Activated CD8-positive, alpha-beta memory T cell treated with anti-CD3 and anti-CD28 coated beads, Interleukin-2, amount 10 ng/mL, durations not matched to agents 7 days and 5 days (primary cell): Measurements from ENCODE around the gene TLCD1. TPM values are rescaled to one million over a fixed set of nuclear protein-coding genes. Genes with fewer than 3 reads are reported as not detected.

ENCODE experiments used
- ATAC-seq: fragments of 150-1000 bp; cut with Tn5 transposase; one replicate; pipeline ENCODE4 v1.10.0; 2021; ENCODE audit warnings: moderate library complexity
- CTCF ChIA-PET: fragments of 350-600 bp; sonication (Branson Sonifier 250); formaldehyde crosslinking; loops from one replicate; lab custom pipeline; 2021; ENCODE audit warnings: antibody characterized with exemption; lab: Charles Lee
- DNase-seq: peaks from one replicate; pipeline ENCODE4 v3.0.0-alpha.2; 2020
- H3K27ac Mint-ChIP-seq: one replicate; pipeline ENCODE4 v1.8.0; 2021; ENCODE audit warnings: mild to moderate bottlenecking, mixed read lengths
- H3K27me3 Mint-ChIP-seq: one replicate; pipeline ENCODE4 v1.8.0; 2021; ENCODE audit warnings: mixed read lengths
- H3K36me3 Mint-ChIP-seq: one replicate; pipeline ENCODE4 v1.8.0; 2021; ENCODE audit warnings: mild to moderate bottlenecking, mixed read lengths
- H3K4me1 Mint-ChIP-seq: one replicate; pipeline ENCODE4 v1.8.0; 2021; ENCODE audit warnings: mixed read lengths
- H3K4me3 Mint-ChIP-seq: one replicate; pipeline ENCODE4 v1.8.0; 2021; ENCODE audit warnings: mild to moderate bottlenecking, moderate library complexity, mixed read lengths
- H3K9me3 Mint-ChIP-seq: one replicate; pipeline ENCODE4 v1.8.0; 2022; ENCODE audit warnings: low read depth, mixed read lengths
- total RNA-seq, 2 experiments: library from RNA; stranded (reverse); gene quantifications; one replicate each; pipeline ENCODE4 v1.2.3, GENCODE V29; 2021

Gene TLCD1
- total RNA-seq = 1 to 10 TPM; 3.2 to 5.6 TPM

- CTCF ChIA-PET = interaction anchor here (0.7 to 12.9 kb wide), 52 partner anchors 9 to 419 kb away, joined by 3 to 591 read pairs (median 6); partner anchors contain the start of genes BLTP2, DHRS13, FAM222B and FLOT2
Observed at GRCh38 chr17:28726226-28726626, at the start of gene TLCD1. TLCD1 (minus strand) TSS chr17:28726233; CDS start chr17:28726097, 136 bp downstream.

DNA sequence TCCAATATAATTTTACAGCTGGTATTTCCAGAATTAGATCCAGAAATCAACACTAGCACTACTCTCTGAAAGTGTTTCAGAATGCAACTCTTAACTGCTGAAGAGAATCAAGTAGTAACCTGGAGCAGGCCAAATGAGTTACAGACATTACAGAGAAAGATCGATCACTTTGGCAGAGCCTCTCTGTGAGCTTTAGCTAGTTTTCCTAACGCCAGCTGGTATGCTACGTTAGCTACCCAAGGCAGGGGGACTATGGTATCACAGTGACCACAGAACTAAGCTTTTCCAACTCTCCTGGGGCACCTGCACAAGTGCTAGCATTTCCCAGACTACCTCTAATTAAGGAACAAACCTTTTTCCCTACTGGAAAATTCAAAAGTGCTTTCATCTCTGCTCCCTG, 48.2 kb upstream of the TLCD1 start:
- no peaks in the 10 kb centered on the region for H3K27me3 Mint-ChIP-seq
- H3K36me3 Mint-ChIP-seq = peaks cover 11% of the 10 kb centered on the region
- no peaks in the 10 kb centered on the region for H3K9me3 Mint-ChIP-seq
- DNase-seq (no peak), ATAC-seq (no peak)
- peak overlapping the region; percentile 14 for H3K27ac Mint-ChIP-seq
- H3K4me3 Mint-ChIP-seq = no peak overlapping the region
- CTCF ChIA-PET = interaction anchor here (1.0 to 4.9 kb wide), 6 partner anchors 10 to 191 kb away, joined by 3 to 44 read pairs (median 4); no protein-coding TSS in a partner anchor
- H3K4me1 Mint-ChIP-seq = peaks cover 24% of the 10 kb centered on the region

More at GRCh38 chr17:28726226-28726626, at the start of gene TLCD1:
- Mint-ChIP-seq H3K36me3 (peaks cover 35% of the 10 kb centered on the region), H3K27ac (peak within 1 kb of the TSS; percentile 94), H3K27me3 (no peaks in the 10 kb centered on the region), H3K9me3 (no peaks in the 10 kb centered on the region), H3K4me1 (peaks cover 53% of the 10 kb centered on the region), H3K4me3 (peak within 1 kb of the TSS; percentile 91)
- ATAC-seq (peak; percentile 65), DNase-seq (peak; percentile 87)

DNA sequence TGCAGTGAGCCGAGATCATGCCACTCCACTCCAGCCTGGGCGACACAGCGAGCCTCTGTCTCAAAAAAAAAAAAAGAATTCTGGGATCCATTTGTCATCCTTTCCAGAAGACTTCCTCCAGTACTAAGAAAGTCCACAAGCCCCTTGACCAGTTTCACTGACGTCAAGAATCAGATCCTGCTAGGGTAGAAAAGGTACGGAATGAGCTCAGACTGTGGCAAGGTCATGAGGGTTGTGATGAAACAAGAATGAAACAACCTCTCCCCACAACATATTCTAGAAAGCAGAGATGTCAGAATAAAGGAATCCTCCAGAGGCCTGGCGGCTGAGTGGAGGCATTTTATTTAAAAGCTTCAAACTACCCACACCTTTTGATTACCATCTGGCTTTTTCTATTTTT, 47.7 kb upstream of the TLCD1 start:
- H3K9me3 Mint-ChIP-seq = no peaks in the 10 kb centered on the region
- ATAC-seq (no peak), DNase-seq (no peak)
- H3K4me1 Mint-ChIP-seq = peaks cover 20% of the 10 kb centered on the region
- no peak overlapping the region for H3K27ac Mint-ChIP-seq
- H3K27me3 Mint-ChIP-seq = no peaks in the 10 kb centered on the region
- CTCF ChIA-PET = interaction anchor here (0.7 to 4.9 kb wide), 8 partner anchors 10 to 356 kb away, joined by 3 to 44 read pairs (median 5); no protein-coding TSS in a partner anchor
- peaks cover 7% of the 10 kb centered on the region for H3K36me3 Mint-ChIP-seq
- no peak overlapping the region for H3K4me3 Mint-ChIP-seq

- peaks cover 10% of the 10 kb centered on the region for H3K36me3 Mint-ChIP-seq
- peaks cover 42% of the 10 kb centered on the region for H3K4me1 Mint-ChIP-seq
- H3K4me3 Mint-ChIP-seq = no peak overlapping the region
- H3K27me3 Mint-ChIP-seq = no peaks in the 10 kb centered on the region
- H3K9me3 Mint-ChIP-seq = no peaks in the 10 kb centered on the region
- CTCF ChIA-PET = interaction anchor here (0.9 to 7.2 kb wide), 22 partner anchors 9 to 352 kb away, joined by 3 to 98 read pairs (median 10); partner anchors contain the start of genes DHRS13, FAM222B, FLOT2 and NEK8
- no peak for DNase-seq
- no peak overlapping the region for H3K27ac Mint-ChIP-seq
- ATAC-seq = no peak
Observed at GRCh38 chr17:28765038-28765437, 39.0 kb upstream of the TLCD1 start.

DNA sequence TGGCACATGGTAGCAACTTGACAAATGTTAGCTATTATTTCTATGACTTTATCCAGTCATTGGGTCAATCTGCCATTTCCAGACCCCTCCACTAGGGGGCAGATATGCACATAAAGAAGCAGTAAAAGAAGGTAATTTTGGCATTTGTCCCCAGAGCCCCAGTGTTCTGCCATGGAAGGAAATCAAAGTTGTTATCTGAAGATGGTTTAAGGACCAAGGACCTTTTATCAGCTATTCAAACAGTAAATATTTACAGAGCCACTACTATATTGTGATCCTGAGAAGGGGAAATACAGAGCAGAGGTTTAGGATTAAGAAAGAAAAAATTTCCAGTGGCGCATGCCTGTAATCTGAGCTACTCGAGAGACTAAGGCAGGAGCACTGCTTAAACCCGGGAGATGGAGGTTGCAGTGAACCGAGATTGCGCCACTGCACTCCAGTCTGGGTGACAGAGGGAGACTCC, 37.8 kb upstream of the TLCD1 start:
- Mint-ChIP-seq H3K27me3 (no peaks in the 10 kb centered on the region), H3K4me1 (peaks cover 42% of the 10 kb centered on the region), H3K4me3 (no peak overlapping the region), H3K27ac (peak overlapping the region; percentile 50), H3K36me3 (peaks cover 13% of the 10 kb centered on the region), H3K9me3 (no peaks in the 10 kb centered on the region)
- CTCF ChIA-PET = interaction anchor here (0.6 to 7.2 kb wide), 66 partner anchors 11 to 538 kb away, joined by 3 to 98 read pairs (median 6); partner anchors contain the start of genes BLTP2, DHRS13, FAM222B and FLOT2
- ATAC-seq (peak; percentile 70), DNase-seq (peak; percentile 86)

GRCh38 chr17:28763137-28763799, 37.2 kb upstream of the TLCD1 start:
- no peaks in the 10 kb centered on the region for H3K9me3 Mint-ChIP-seq
- CTCF ChIA-PET = interaction anchor here (0.6 to 7.2 kb wide), 64 partner anchors 11 to 539 kb away, joined by 3 to 98 read pairs (median 6); partner anchors contain the start of genes BLTP2, DHRS13, FAM222B and FLOT2
- peaks cover 42% of the 10 kb centered on the region for H3K4me1 Mint-ChIP-seq
- H3K27me3 Mint-ChIP-seq = no peaks in the 10 kb centered on the region
- DNase-seq (peak; percentile 54), ATAC-seq (peak; percentile 68)
- peak overlapping the region; percentile 50 for H3K27ac Mint-ChIP-seq
- H3K36me3 Mint-ChIP-seq = peaks cover 19% of the 10 kb centered on the region
- no peak overlapping the region for H3K4me3 Mint-ChIP-seq

DNA sequence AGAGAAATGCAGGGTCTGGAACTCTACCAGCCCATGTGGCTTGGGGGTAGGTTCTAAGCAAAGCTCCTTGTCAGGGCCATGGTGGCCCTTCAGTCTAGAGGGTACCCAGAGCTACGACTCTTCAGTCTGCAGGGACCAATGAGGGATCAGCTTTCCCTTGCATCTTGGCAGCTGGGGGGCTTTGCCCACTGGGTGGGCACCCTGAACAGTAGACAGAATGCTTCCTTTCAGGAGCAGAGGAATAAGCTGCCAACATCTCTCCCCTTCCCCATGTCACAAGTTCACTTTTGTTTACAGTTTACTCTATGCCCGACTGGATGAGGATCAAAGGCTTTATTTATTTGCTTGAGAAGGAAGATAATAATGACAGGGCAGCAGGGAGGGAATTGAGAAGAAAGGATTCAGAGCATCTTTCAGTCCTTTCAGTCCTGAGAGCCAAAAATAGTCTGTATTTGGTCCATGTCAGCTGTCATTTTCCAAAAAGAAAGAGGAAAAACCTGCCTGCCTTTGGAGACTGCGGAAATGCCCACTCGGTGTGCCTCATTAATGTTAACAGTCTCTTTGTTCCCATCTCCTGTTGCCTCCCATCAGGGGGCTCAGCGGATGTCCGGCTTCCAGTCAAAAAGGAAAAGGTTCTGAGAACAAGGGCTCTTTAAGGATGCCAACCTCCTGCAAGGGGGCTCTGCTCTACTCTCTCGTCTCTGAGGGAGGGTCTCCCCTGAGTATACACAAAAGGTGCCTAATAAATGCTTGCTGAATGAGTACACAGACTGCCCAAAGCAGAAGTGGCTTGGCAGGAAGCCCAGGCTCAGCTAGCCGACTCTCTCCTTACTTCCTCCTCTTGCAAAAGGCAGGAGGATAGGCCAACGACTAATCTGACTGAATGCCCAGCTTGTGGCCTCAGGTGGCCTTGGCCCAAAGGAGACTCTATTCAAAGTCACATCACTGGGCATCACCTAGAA, 34.8 kb upstream of the TLCD1 start:
- ATAC-seq (no peak), DNase-seq (no peak)
- Mint-ChIP-seq H3K27ac (no peak overlapping the region), H3K4me1 (peaks cover 37% of the 10 kb centered on the region), H3K27me3 (no peaks in the 10 kb centered on the region), H3K36me3 (peaks cover 19% of the 10 kb centered on the region), H3K4me3 (no peak overlapping the region), H3K9me3 (no peaks in the 10 kb centered on the region)
- CTCF ChIA-PET = interaction anchor here (1.2 to 7.2 kb wide), 8 partner anchors 9 to 193 kb away, joined by 3 to 98 read pairs (median 4); partner anchors contain the start of genes DHRS13, FAM222B, FLOT2 and NEK8

DNA sequence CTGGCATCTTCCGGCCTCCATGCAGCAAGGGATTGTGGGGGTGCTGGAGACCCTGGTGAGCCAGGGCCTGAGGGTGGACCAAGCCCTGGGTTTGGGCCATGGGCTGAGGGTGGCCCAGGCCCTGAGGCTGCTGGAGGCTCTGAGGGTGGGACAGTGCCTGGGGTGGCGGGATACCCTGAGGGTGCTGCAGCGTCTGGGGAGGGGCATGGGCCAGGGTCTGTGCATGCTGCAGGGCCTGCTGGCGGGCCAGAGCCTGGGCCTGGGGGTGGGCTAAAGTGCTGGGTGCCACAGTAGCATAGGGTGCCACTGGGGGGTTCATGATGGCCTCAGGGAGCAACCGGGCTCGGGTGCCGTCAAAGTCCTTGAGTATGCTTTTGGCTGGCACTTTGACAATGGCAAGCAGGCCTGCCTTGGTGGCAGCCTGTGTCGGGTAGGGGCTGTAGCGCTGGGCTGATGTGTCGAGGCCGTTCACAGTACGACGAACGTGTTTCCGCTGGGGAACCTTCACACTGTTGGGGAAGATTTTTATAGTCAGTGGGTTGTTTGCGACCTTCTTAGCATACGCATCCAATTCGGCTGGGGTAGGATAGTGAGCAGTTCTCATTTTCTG, 33.3 kb upstream of the TLCD1 start:
- DNase-seq (no peak), ATAC-seq (no peak)
- H3K4me1 Mint-ChIP-seq = peaks cover 27% of the 10 kb centered on the region
- no peak overlapping the region for H3K4me3 Mint-ChIP-seq
- no peaks in the 10 kb centered on the region for H3K9me3 Mint-ChIP-seq
- H3K27ac Mint-ChIP-seq = no peak overlapping the region
- peaks cover 17% of the 10 kb centered on the region for H3K36me3 Mint-ChIP-seq
- CTCF ChIA-PET = interaction anchor here (7.2 kb wide), 1 partner anchor 8 kb away, joined by 98 read pairs; no protein-coding TSS in a partner anchor
- H3K27me3 Mint-ChIP-seq = no peaks in the 10 kb centered on the region

GRCh38 chr17:28758411-28759121, 32.5 kb upstream of the TLCD1 start:
- Mint-ChIP-seq H3K9me3 (no peaks in the 10 kb centered on the region), H3K36me3 (peaks cover 15% of the 10 kb centered on the region), H3K27ac (no peak overlapping the region), H3K4me3 (no peak overlapping the region), H3K27me3 (no peaks in the 10 kb centered on the region), H3K4me1 (peaks cover 23% of the 10 kb centered on the region)
- ATAC-seq (no peak), DNase-seq (no peak)
- CTCF ChIA-PET = interaction anchor here (1.6 to 1.9 kb wide), 2 partner anchors 10 to 31 kb away, joined by 5 to 10 read pairs; no protein-coding TSS in a partner anchor

- DNase-seq = no peak
- peaks cover 4% of the 10 kb centered on the region for H3K4me1 Mint-ChIP-seq
- peaks cover 14% of the 10 kb centered on the region for H3K36me3 Mint-ChIP-seq
- no peaks in the 10 kb centered on the region for H3K9me3 Mint-ChIP-seq
- no peak for ATAC-seq
- H3K27ac Mint-ChIP-seq = no peak overlapping the region
- CTCF ChIA-PET = interaction anchor here (1.0 to 1.3 kb wide), 3 partner anchors 8 to 197 kb away, joined by 3 to 9 read pairs (median 4); no protein-coding TSS in a partner anchor
- no peak overlapping the region for H3K4me3 Mint-ChIP-seq
- H3K27me3 Mint-ChIP-seq = no peaks in the 10 kb centered on the region
Observed at GRCh38 chr17:28756049-28756804, 30.2 kb upstream of the TLCD1 start.

- Mint-ChIP-seq H3K27me3 (no peaks in the 10 kb centered on the region), H3K4me3 (no peak overlapping the region), H3K36me3 (peaks cover 12% of the 10 kb centered on the region), H3K9me3 (no peaks in the 10 kb centered on the region), H3K4me1 (peaks cover 2% of the 10 kb centered on the region), H3K27ac (no peak overlapping the region)
- DNase-seq = no peak
- CTCF ChIA-PET = interaction anchor here (1.2 to 1.3 kb wide), 2 partner anchors 9 to 28 kb away, joined by 4 to 9 read pairs; no protein-coding TSS in a partner anchor
- ATAC-seq = no peak
Observed at GRCh38 chr17:28755486-28755885, 29.5 kb upstream of the TLCD1 start.
